Caki2 (cell line): ENCODE measurements around the gene ECT2L. TPM values are rescaled to one million over a fixed set of nuclear protein-coding genes. Genes with fewer than 3 reads are reported as not detected.
A peak's percentile ranks its signal among the peaks of the same experiment; 100 is the strongest.

Experiments used
- DNase-seq: peaks from one replicate; pipeline ENCODE4 v3.0.0-alpha.2; 2015; ENCODE audit warnings: low read depth
- in situ Hi-C: cut with HindIII; loops from 2 replicates; pipeline ENCODE4 v1.10.0; 2016; ENCODE audit warnings: low sequenced_read_pairs, low pct_unique_long_range_greater_than_20kb, mixed read lengths
- total RNA-seq: library from RNA; depleted of rRNA; stranded (reverse); fragments of >200 nt; shearing (Covaris generic); gene quantifications from 2 replicates; pipeline ENCODE4 v1.2.3, GENCODE V29; 2014; ENCODE audit warnings: low replicate concordance

Gene ECT2L
- total RNA-seq, 1 experiment from 2014 or later = not detected

DNA sequence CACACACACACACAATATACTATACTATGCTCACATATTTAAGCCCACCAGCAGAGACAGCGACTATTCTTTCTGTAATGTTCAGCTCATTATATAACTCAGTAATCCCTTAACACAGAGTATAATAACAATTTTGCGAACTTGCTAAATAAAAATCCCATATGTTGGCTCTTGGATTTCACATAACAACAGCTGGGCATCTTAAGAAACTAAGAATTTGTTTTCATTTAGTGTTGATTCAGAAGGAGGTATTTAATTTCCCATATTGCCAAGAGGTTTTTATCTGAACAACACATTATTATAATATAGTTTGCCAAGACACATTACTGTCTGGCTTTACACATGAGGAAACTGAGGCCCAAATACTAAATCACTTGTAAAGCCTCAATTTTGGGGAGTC lies 7.4 kb downstream of the ECT2L start:
- no peak for DNase-seq
- in situ Hi-C loops = no loop called here

DNA sequence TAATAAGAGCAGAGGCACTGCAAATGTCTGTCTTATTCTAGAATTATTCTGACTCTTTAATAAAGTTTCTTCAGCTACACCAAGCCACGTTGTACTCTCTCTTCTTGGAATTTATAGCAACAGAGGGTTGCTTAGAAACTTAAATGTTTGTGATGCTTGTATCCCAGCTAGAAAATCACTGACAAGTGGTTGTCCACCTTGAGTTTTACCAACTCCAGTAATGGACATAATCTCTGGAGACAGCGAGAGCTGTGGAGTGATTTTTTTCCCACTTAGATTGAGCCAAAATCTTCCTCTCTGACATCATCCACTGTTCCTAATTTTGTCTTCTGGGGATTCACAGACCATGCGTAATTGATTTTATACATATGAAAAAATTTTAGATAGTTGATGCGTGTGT lies 8.0 kb downstream of the ECT2L start:
- no peak for DNase-seq
- in situ Hi-C loops = no loop called here

DNA sequence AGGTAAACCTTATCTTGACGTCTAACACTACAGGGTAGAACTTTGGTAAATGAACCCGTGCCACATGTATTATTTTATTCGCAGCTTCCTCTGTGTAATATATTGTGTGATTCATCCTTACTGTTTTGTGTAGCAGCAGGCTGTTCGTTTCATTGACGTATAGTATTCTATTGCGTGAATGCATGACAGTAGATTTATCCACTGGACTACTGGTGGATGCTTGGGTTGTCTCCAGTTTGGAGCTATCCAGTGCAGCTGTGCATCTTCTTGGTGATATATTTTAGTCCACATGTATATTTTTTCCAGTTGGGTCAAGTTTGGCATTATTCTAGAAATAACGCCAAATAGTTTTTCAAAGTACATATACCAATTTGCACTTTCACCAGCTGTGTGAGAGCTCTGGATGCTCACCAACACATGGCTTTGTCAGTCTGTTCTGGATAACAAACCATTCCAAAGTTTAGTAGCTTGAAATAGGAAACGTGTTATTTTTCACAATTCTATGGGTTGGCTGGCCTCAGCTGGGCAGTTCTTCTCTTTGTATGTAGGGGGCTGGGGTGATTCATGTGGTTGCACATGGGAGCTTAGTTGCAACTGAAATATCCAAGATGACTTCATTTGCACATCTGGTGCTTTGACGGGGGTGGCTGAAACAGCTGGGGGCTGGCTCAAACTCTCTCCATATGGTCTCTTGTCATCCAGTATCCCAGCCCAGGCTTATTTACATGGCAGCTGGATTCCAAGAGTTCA lies 9.3 kb downstream of the ECT2L start:
- in situ Hi-C loops = no loop called here
- no peak for DNase-seq

DNA sequence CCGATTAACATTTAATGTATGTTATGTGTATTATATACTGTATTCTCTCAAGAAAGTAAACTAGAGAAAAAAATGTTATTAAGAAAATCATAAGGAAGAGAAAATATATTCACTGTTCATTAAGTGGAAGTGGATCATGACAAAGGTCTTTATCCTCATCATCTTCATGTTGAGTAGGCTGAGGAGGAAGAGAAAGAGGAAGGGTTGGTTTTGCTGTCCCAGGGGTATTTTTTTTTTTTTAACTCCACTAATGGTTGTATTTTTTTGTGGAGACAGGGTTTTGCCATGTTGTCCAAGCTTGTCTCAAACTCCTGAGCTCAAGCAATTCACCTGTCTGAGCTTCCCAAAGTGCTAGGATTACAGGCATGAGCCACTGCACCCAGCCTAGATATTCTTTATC lies 11.0 kb downstream of the ECT2L start:
- in situ Hi-C loops = no loop called here

DNA sequence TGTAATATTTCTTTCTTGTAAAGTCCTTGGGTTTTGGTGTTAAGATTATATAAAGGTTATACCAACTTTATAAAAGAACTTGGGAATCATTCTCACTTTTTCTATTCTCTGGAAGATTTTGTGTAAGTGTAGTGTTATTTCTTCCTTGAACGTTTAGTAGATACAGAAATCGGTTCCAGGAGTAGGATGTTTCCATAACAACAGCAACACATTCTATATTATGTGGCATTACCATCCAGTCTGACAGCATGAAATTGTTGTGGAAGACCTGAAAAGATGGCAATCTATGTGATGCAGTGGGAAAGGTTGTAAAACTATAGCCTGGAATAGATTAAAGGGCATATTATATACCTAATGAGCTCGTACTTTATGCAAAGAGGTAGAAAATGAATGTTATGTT lies 13.8 kb downstream of the ECT2L start:
- in situ Hi-C loops = no loop called here

More for the DNA sequence above, 11.0 kb downstream of the ECT2L start:
- DNase-seq = no peak

DNA sequence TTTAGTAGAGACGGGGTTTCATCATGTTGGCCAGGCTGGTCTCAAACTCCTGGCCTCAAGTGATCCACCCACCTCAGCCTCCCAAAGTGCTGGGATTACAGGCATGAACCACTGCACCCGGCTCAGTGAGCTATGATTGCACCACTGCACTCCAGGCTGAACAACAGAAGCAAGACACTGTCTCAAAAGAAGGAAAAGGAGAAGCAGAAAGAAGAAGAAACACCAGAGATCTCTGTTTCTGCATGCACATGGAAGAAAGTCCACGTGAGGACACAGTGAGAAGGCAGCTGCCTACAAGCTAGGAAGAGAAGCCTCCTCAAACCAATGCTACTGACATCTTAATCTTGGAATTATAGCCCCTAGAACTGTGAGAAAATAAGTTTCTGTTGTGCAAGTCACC lies 16.0 kb downstream of the ECT2L start:
- DNase-seq = no peak
- in situ Hi-C loops = no loop called here

More for the DNA sequence above, 13.8 kb downstream of the ECT2L start:
- DNase-seq = no peak

DNA sequence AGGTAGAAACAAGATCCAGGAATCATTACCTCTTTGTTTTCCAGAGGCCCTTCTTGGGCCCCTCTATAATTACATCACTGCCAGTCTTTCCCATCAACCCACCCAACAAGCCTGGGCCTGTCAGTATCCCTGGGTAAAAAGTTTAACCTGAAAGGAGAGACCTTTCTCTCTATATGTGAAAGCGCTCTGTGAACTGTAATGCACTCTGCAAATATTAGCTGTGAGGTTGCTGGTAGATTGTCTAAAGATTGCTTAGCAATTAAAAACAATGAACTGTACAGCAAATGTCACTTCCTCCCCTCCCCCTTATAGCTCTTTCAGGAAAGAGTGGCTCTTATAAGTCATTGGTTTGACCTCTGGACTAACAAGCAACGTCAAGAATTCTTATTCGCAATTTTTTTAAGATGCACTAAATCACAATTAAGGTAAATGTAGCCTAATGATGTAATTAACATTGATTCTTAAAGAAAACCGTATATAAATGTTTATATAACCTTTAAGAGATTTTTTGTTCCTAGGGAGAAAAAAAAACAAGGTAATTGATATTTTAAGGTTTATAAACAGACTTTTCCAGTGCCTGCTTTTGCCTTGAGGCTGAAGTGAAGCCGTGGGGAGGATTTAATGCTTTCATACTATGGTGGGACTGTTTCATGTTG lies 18.4 kb downstream of the ECT2L start:
- no peak for DNase-seq
- in situ Hi-C loops = no loop called here

DNA sequence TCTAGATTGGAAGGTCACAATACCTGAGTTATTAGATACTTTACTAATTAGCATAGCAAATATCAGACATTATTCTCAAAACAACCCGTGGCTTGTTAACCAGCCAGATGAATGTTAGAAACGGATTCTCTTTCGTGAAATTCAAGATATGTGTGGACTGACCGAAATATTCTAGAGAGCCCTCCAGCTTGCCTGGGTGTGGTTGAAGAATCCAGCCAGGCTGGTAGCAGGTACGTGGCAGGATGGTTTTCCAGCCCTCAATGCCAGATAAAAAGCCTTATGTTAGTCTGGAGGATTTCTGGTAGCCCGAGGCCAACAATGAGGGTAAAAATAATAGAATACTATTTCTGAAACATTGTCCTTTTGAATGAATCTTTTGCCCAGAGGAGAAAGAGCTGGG lies 19.3 kb downstream of the ECT2L start:
- DNase-seq = no peak
- in situ Hi-C loops = no loop called here

DNA sequence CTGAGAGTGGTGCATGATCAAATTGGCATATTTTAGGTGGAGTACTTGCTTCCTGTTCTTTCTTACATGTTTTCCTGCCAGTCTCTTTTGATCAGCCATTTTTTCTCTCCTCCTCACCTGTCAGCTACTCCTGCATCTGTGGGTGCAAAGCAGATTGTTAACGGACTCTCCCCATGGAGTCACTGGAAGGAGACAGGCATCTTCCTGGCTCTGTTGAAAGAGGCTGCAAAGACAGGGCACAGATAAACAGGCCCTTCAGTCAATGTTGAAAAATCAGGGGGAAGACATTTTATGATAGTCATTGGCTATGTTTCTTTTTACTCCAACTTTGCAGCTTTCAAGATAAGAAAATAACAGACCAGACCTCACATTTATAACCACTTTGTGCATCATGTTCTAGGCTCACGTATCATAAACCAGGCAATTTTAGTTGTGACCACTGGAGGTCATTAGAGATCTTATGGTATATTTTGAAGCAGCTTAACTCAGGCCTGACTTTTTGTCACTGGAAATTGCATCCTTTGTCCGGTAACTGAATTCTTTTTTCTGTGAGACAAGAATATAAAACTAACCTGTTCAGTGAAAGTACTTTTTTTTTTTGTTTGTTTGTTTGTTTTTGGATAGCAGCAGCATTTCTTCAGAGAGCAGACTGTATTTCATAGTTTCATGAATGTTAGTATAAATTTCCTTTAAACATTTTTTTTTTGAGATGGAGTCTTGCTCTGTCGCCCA lies 20.1 kb downstream of the ECT2L start:
- in situ Hi-C loops = no loop called here

DNA sequence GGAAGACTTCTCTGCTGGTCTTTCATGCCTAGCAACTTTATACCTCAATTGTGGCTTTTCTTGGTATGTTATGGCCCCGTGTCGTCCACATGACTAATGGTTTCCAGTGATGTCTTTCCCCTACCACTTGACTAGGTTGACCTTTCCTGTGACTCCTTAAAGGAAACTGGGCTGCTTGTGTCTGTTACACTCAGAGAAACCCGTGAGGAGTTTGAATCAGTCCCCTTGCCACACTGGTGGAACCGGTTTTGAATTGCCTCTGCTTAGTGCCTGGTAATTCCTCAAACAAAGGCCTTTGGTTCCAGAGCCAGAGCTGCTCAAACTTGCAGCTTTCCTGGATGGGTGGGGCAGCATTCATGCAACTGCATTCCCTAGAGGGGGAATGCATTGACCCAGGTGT lies 21.9 kb downstream of the ECT2L start:
- in situ Hi-C loops = no loop called here
- no peak for DNase-seq

More for the DNA sequence above, 20.1 kb downstream of the ECT2L start:
- DNase-seq = peak; percentile 55

DNA sequence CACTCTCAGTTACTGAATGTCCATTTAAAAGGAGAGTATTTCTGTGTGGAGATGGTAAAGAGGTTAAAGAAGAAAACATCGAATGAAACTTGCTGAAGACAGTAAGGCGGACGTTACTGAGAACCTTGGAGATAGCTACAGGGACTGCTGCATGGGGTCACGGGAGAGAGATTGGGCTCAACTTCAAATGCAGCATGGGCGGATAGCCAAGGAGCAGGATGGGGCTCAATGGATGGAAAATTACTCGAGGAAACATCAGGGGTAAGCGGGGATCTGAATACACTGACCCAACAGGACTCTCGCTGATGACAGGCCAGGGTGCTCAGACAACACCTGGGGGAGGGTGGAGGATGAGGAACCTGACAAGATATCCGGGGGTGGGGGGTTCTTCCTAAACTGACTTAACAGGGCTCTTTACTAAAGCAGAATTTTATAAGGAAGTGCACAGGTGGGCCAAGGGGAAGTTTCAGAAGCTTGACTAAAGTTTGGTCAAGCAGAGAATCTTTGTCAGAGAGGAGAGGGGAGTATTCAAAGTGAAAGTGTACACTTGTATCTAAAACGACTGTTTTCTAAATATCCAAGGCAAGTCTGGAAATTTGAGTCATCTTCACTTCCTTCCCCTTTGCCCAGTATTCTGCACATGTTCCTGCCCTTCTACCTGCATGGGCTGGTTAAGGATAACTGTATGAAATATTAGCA lies 22.8 kb downstream of the ECT2L start:
- in situ Hi-C loops = no loop called here
- no peak for DNase-seq

DNA sequence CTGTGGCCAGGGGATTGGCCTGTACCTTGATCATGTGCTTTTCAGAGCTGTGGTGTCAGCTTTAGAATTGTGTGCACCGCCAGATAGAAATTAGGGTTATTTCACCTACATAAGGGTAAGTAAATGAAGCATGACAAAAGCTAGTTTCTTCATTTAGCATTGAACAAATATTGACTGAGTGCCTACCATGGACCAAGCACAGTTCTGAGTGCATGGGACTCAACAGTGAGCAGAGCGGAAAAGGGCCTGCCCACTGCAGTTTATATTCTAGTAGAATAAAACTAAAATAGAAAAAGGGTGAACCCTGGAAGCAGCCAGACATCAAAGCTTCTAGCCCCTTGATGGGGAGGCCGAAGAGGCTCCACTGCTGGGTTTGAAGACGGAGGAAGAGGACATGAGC lies 25.6 kb downstream of the ECT2L start:
- DNase-seq = no peak
- in situ Hi-C loops = no loop called here

DNA sequence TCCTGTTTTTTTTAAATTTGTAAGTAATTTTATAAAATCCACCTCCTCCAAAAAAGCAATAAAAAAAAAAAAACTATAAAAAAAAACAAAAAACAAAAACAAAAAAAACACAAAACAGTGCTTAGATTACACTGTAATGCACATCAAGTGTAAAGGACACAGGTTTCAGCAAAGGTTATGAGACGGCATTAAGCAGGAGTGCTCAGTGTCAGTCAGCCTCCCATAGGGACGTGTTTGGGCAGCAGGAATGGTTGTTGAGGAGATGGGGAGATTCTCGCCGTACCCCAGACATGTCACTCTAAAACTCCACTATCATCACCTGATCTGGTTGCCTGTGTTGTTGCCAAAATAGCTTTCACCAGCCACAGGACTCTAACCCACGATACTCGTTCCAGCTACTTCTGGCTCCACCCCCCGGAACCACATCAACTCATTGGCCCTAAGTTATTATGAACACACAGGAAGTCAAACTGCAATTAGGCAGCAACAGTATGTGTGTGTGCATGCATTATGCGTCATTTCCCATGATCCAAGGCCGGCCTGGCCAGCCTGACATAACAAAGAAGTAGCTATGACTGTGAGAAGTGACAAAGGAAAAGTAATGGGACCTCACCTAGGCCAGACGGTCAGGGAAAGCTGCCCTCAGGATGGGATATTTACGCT lies 28.7 kb downstream of the ECT2L start:
- in situ Hi-C loops = no loop called here
- no peak for DNase-seq

DNA sequence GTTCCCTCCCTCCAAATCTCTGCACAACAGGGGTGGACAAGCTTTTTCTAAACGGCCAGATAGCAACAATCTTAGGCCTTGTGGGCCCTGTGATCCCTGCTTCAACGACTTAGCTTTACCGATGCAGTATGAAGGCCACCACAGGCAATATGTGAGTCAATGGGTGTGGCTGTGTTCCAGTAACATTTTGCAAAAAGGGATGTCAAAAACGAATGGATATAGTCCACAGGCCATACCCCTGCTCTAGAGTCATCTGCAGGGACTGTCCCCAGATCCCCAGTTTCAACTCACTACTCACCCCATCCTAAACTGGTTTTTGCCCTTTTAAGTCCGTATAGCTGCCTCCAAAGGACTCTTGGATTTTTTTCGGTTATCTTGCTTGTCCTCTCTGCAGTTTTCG lies 34.4 kb downstream of the ECT2L start:
- in situ Hi-C loops = no loop called here
- DNase-seq = no peak

DNA sequence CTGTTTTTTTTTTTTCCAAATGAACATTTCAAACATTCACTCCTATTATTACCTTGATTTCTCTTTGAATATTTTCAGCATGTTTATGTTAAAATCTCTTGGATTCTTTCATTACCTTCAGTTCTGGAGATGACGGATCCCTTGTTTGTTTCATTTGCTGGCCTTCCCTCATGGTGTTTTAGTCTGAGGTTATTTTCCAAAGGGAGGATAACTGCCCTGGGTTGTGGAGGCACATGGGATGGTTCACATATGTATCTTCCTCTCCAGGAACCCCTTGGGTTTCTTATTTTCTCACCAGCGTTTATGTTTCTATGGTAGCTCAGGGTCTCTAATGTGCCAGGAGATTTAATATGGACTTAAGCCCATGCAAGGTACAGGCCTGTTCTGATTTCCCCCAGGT lies 36.3 kb downstream of the ECT2L start:
- in situ Hi-C loops = no loop called here
- DNase-seq = no peak

DNA sequence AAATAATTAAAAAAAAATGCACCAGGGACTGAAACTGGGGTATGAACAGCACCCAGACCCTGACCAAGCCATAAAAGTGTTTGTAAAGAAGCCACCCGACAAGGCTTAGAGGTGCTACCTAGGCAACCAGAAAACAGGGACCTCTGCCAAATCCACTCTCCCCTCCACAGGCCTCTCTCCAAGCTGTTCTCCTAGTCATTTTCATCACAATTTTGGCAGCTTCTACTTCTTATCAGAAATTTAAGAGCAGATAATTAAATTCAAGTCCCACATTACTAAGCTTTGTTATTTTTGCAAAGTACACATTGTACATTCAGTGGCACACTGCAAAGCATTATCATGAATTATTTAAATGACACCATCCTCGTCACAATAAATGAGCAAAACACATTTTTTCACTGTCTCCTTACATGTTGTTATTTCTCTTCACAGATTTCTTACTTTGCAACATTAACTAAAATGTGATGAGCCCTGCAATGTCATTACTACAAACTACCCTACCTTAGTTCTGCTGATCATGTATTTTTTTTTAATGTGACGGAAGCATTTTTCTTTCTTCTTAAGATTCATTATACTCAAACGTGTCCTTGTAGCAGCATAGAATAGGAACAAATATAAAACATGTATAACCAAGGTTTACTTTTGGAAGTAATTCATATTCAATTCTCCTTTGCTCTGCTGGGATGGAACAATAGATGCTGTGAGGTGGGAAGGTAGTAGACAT lies 38.1 kb downstream of the ECT2L start:
- in situ Hi-C loops = no loop called here
- no peak for DNase-seq

DNA sequence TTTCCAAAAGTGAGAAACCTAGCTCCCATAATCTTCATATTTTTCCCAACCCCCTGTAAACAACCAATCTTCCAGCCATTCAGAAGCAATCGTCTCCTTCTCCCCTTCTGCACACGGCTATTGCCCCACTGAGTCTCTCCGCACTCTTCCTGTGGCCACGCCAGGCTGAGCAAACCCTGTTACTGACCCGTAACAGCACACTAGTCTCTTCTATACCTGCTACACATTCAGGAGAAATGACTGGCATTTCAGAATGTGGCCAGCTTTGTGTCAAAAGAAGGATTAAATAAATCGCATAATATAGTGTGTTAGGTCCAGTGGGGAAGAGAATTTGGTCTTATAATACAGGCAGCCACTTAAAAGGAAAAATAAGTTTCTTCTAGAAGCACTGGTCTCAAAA lies 41.4 kb downstream of the ECT2L start:
- DNase-seq = no peak
- in situ Hi-C loops = no loop called here

DNA sequence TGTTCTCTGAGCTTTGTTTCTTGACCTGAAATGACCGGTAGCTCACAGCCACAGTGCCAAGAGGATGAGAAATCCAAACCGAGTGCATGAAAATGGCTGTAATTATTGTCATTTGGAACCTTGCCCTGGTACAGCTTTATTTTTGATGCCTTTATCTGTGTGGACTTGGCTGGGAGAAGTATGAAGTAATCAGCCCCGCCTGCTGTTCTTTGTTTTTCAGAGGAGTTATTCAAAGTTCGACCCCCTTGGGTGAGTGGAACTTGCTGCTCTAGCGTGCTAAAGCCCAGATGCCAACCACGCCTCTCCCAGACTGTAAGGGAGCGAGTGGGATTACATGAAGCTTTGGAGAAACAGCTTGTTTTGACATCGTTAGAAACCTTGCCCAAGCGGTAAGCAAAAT lies 48.3 kb downstream of the ECT2L start:
- no peak for DNase-seq
- in situ Hi-C loops = no loop called here
